HepG2 (cell line): ENCODE measurements around the gene CSF1R. TPM values are rescaled to one million over a fixed set of nuclear protein-coding genes. Genes with fewer than 3 reads are reported as not detected.

Experiments
- ATAC-seq: fragments of 200-7000 bp; cut with Tn5 transposase; 3 replicates; pipeline ENCODE4 v1.9.1; 2020; ENCODE audit warnings: mild to moderate bottlenecking, moderate library complexity
- BruUV-seq: library from RNA; stranded (reverse); fragments of 400-500 nt; replicated peaks from 2 replicates; lab custom pipeline; 2021; lab: Mats Ljungman, UMichigan
- CTCF ChIA-PET: fragments of 300-600 bp; formaldehyde crosslinking; extraction: SDS; loops from one replicate; lab custom pipeline; 2021; ENCODE audit warnings: low total read pairs, inconsistent platforms, low intra/inter-chr PET ratio; lab: Yijun Ruan, JAX
- POLR2A ChIA-PET: fragments of 350-600 bp; sonication (Branson Sonifier 250); formaldehyde crosslinking; loops from one replicate; lab custom pipeline; 2020; ENCODE audit warnings: antibody characterized with exemption, inconsistent platforms; lab: Yijun Ruan, JAX
- DNase-seq: peaks from one replicate; pipeline ENCODE4 v3.0.0-alpha.2; 2015; ENCODE audit warnings: low spot score
- FAIRE-seq: peaks from 3 replicates; lab custom pipeline; 2011; peaks lifted over from hg19 to GRCh38; lab: Jason Lieb, UNC
- H2AFZ ChIP-seq: one replicate; pipeline ENCODE4 v1.6.1; 2011; ENCODE audit warnings: low read length, inconsistent platforms
- H3K27ac ChIP-seq: fragments of 300-600 bp; 3 replicates; pipeline ENCODE4 v1.8.0; 2011; ENCODE audit warnings: mixed run types, mild to moderate bottlenecking, mixed read lengths, low read length, inconsistent platforms; ENCODE audit not compliant: insufficient read depth; ENCODE audit errors: extremely low read length
- H3K27me3 ChIP-seq, 2 experiments: fragments of 200-600 bp in 1 of 2; 2 replicates in 1 of 2; 3 replicates in 1 of 2; pipeline versions ENCODE4 v1.6.0 to v1.8.0; 2011; ENCODE audit warnings: low read length in 2 of 2, mild to moderate bottlenecking in 2 of 2, moderate library complexity in 2 of 2, inconsistent platforms in 1 of 2; ENCODE audit not compliant: insufficient read depth in 2 of 2, control insufficient read depth in 1 of 2
- H3K36me3 ChIP-seq, 2 experiments: fragments of 200-600 bp in 1 of 2; replicated peaks in 1 of 2; 2 replicates in 1 of 2; 3 replicates in 1 of 2; pipeline versions ENCODE4 v1.5.1 to v1.8.0; 2011; ENCODE audit warnings: low read length in 2 of 2, inconsistent platforms in 1 of 2; ENCODE audit not compliant: insufficient read depth in 2 of 2, control insufficient read depth in 1 of 2
- H3K4me1 ChIP-seq: 2 replicates; pipeline ENCODE4 v1.5.1; 2012; ENCODE audit warnings: low read length, inconsistent platforms; ENCODE audit not compliant: insufficient read depth
- H3K4me2 ChIP-seq: 2 replicates; pipeline ENCODE4 v1.6.0; 2011; ENCODE audit warnings: low read depth, low read length, inconsistent platforms
- H3K4me3 ChIP-seq, 3 experiments: fragments of 200-600 bp in 1 of 3; sonication (generic), shearing (Covaris generic) in 1 of 3; replicated peaks in 1 of 3; 2 replicates each; pipeline ENCODE4 v1.5.1; 2011 to 2016; ENCODE audit warnings: low read length in 3 of 3, inconsistent platforms in 2 of 3, low read depth in 2 of 3, mild to moderate bottlenecking in 2 of 3, control low read depth in 1 of 3, mixed read lengths in 1 of 3; ENCODE audit not compliant: insufficient read depth in 1 of 3
- H3K79me2 ChIP-seq: one replicate; pipeline ENCODE4 v1.6.1; 2011; ENCODE audit warnings: low read length, inconsistent platforms; ENCODE audit not compliant: insufficient read depth
- H3K9ac ChIP-seq: 2 replicates; pipeline ENCODE4 v1.6.0; 2011; ENCODE audit warnings: mild to moderate bottlenecking, low read depth, low read length, inconsistent platforms; ENCODE audit not compliant: insufficient read depth
- H3K9me3 ChIP-seq: 2 replicates; pipeline ENCODE4 v1.5.1; 2012; ENCODE audit warnings: mild to moderate bottlenecking, low read length
- H4K20me1 ChIP-seq: 2 replicates; pipeline ENCODE4 v1.6.0; 2011; ENCODE audit warnings: inconsistent platforms, mild to moderate bottlenecking, low read length, moderate library complexity; ENCODE audit not compliant: insufficient read depth
- JUNB ChIP-seq: sonication (generic); formaldehyde crosslinking; IDR thresholded peaks from 2 replicates; pipeline ENCODE4 v1.8.0; 2022; ENCODE audit warnings: missing genetic modification reagents, mild to moderate bottlenecking, borderline replicate concordance
- TAF15 ChIP-seq: fragments of 200-400 bp; formaldehyde crosslinking; IDR thresholded peaks from one replicate; pipeline ENCODE4 v1.6.1; 2018; ENCODE audit warnings: mild to moderate bottlenecking, low read depth, low read length; ENCODE audit not compliant: poor library complexity, severe bottlenecking
- ZNF614 ChIP-seq: IDR thresholded peaks from 2 replicates; pipeline ENCODE4 v1.6.1; 2018; ENCODE audit warnings: missing biosample characterization, missing genetic modification reagents, inconsistent platforms, borderline replicate concordance
- ZNF674 ChIP-seq: sonication (generic); formaldehyde crosslinking; IDR thresholded peaks from 2 replicates; pipeline ENCODE4 v1.5.0; 2020; ENCODE audit warnings: low read depth, mild to moderate bottlenecking, missing genetic modification reagents
- ZNF747 ChIP-seq: sonication (generic); formaldehyde crosslinking; IDR thresholded peaks from 2 replicates; pipeline ENCODE4 v1.8.1; 2023; ENCODE audit warnings: missing genetic modification reagents, mild to moderate bottlenecking, borderline replicate concordance
- ZSCAN22 ChIP-seq: sonication (generic); formaldehyde crosslinking; IDR thresholded peaks from 2 replicates; pipeline ENCODE4 v1.4.0; 2020; ENCODE audit warnings: mild to moderate bottlenecking, missing genetic modification reagents
- WGBS: methylation state at CpG from one replicate; pipeline ENCODE4 v1.1.6; 2017; ENCODE audit warnings: low lambda C conversion rate; 5-methylcytosine and 5-hydroxymethylcytosine counted together
- in situ Hi-C: cut with HindIII; loops from 2 replicates; pipeline ENCODE4 v1.10.0; 2017; ENCODE audit warnings: low pct_unique_long_range_greater_than_20kb; ENCODE audit not compliant: extremely low pct_ligation_motif_present
- intact Hi-C: fragments of 100-400 bp; cut with micrococcal nuclease; formaldehyde crosslinking; loops from one replicate; pipeline ENCODE4 v1.10.0; 2022; ENCODE audit not compliant: unreplicated experiment
- polyA plus RNA-seq, 8 experiments: library from polyadenylated mRNA; depleted of rRNA in 3 of 8; stranded (reverse) in 7 of 8; unstranded in 1 of 8; fragments of >200 nt; fragmentation: Illumina TruSeq in 4 of 8; extraction: Trizol in 4 of 8; gene quantifications; 2 replicates each; pipeline versions ENCODE4 v1.2.1 to v1.2.3, GENCODE V29; 2011 to 2016; ENCODE audit warnings: low read depth in 4 of 8, missing spikeins in 1 of 8, mixed read lengths in 1 of 8; ENCODE audit not compliant: insufficient read depth in 1 of 8
- total RNA-seq, 5 experiments: library from RNA; depleted of rRNA; stranded (reverse); fragments of >200 nt; fragmentation: Illumina TruSeq; extraction: Trizol; gene quantifications; 2 replicates each; pipeline ENCODE4 v1.2.3, GENCODE V29; 2016; ENCODE audit warnings: low read depth in 1 of 5
- TF ChIP-seq, protein P1 (sequence below): sonication (generic); formaldehyde crosslinking; IDR thresholded peaks from 2 replicates; pipeline ENCODE4 v1.8.1; 2023; ENCODE audit warnings: mild to moderate bottlenecking, inconsistent platforms, moderate library complexity, missing genetic modification reagents, borderline replicate concordance

CSF1R gene
- total and polyA plus RNA-seq, 2 of the 13 experiments (the other 11 are each of a cell fraction or from before 2014, with no cell fraction given): 0.01 TPM; not detected in 1

DNA sequence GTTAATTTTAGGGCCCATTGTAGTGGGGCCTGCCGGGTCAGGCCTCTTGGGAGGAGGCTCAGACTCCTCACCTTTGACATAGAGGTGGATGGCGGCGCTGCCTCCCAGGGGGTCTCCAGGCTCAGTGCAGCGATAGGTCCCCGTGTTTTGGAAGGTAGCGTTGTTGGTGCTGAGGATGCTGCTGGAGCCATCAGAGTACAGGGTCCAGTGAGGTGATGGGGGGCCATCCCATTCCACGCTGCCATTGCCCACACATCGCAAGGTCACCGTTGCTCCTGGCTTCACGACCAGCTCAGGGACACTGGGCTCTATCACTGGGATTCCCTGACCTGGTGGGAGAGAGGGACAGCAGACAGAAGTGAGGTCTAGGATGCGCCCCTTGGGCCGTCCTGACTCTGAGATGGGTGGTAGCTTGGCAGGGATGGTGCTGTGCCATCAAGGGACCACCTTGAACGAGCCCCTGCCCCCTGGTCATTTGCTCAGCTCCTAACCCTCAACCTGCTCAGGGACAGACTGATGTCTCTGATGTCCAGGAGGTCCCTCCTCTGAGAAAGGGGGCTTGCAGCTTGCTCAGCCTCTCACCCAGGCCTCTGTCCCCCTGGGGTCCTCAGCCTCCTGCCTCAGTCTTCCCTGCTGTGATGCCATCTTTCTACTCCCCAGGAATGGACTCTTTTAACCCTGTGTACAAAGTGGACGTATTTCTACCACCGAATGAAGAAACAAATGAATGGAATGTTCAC is 5.5 kb downstream of the CSF1R start:
- Histone ChIP-seq H3K4me2 (no peak overlapping the region), H3K9ac (no peak overlapping the region), H3K79me2 (no peaks in the 10 kb centered on the region), H3K9me3 (no peaks in the 10 kb centered on the region), H3K36me3 (no peaks in the 10 kb centered on the region), H3K27me3 (peaks cover 4 to 49% of the 10 kb centered on the region in 2 experiments), H3K4me1 (peaks cover 17% of the 10 kb centered on the region), H2AFZ (no peak overlapping the region), H3K4me3 (no peak overlapping the region), H3K27ac (no peak overlapping the region), H4K20me1 (no peaks in the 10 kb centered on the region)
- FAIRE-seq (no peak), DNase-seq (no peak), ATAC-seq (no peak)
- in situ Hi-C loops: no loop called here
- no peak for TF ChIP-seq JUNB (CRISPR knock-in tag)
- TF ChIP-seq TAF15: no peak
- TF ChIP-seq ZSCAN22: no peak
- no peak for TF ChIP-seq ZNF747 (CRISPR knock-in tag)
- TF ChIP-seq ZNF674 (CRISPR knock-in tag): no peak
- no peak for TF ChIP-seq ZNF614 (CRISPR knock-in tag)
- TF ChIP-seq, protein P1, sequence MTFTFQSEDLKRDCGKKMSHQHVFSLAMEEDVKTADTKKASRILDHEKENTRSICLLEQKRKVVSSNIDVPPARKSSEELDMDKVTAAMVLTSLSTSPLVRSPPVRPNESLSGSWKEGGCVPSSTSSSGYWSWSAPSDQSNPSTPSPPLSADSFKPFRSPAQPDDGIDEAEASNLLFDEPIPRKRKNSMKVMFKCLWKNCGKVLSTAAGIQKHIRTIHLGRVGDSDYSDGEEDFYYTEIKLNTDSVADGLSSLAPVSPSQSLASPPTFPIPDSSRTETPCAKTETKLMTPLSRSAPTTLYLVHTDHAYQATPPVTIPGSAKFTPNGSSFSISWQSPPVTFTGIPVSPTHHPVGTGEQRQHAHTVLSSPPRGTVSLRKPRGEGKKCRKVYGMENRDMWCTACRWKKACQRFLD: no peak
- 0% methylated on average over 3 of the region's 15 CpGs for WGBS
- intact Hi-C loops: no loop called here
- no TSS peak for BruUV-seq
- ChIA-PET CTCF (no interaction called here), POLR2A (no interaction called here)
